GM20000 (cell line): ENCODE results near the gene PLAAT3.
"Not testable (repeated sequence)": the region's sequence is repeated elsewhere in the genome, so short reads cannot be mapped to it uniquely, and the experiment has no call there.

Experiments
- DNase-seq: peaks from one replicate; pipeline ENCODE4 v3.0.0; 2012; ENCODE audit warnings: low spot score
- TF ChIP-seq, protein P1 (sequence below): IDR thresholded peaks from 2 replicates; pipeline ENCODE4 v1.5.1; 2012; ENCODE audit warnings: mild to moderate bottlenecking, control low read depth; ENCODE audit errors: extremely low read depth, missing control alignments

Gene PLAAT3

DNA sequence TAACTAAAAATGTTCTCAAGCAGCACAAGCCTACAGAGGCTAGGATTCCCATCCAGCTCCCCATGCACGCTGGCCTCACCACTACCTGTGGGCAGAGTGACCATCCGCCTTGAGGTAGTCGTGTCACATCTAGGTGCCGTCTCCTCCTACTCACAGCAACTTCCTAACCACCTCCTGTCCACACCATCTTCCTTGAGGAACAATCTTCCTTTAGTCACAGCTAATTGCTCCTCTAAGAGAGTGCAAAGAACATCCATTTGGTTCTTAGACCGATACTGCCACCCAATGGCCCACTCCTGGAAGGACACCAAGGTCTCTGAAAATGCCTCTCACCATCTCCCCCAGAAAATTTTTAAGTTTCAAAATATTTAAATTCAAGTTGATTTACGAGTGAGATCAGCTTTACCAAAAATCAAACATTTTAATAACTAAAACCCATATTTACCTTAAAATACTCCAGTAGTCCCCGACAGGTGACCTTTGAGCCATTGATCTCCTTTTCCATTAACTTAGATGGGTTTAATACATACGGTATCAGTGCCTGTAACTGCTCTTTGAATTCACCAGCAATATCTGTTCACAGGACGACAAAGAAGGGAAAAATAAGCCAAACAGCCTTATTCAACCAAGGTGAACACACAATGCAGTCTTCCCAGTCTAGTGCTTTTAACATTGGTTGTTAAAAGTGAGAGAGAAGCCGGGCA lies 21.7 kb upstream of the PLAAT3 start:
- peak; percentile 70 for DNase-seq
- TF ChIP-seq, protein P1, sequence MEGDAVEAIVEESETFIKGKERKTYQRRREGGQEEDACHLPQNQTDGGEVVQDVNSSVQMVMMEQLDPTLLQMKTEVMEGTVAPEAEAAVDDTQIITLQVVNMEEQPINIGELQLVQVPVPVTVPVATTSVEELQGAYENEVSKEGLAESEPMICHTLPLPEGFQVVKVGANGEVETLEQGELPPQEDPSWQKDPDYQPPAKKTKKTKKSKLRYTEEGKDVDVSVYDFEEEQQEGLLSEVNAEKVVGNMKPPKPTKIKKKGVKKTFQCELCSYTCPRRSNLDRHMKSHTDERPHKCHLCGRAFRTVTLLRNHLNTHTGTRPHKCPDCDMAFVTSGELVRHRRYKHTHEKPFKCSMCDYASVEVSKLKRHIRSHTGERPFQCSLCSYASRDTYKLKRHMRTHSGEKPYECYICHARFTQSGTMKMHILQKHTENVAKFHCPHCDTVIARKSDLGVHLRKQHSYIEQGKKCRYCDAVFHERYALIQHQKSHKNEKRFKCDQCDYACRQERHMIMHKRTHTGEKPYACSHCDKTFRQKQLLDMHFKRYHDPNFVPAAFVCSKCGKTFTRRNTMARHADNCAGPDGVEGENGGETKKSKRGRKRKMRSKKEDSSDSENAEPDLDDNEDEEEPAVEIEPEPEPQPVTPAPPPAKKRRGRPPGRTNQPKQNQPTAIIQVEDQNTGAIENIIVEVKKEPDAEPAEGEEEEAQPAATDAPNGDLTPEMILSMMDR, result peak; percentile 67

DNA sequence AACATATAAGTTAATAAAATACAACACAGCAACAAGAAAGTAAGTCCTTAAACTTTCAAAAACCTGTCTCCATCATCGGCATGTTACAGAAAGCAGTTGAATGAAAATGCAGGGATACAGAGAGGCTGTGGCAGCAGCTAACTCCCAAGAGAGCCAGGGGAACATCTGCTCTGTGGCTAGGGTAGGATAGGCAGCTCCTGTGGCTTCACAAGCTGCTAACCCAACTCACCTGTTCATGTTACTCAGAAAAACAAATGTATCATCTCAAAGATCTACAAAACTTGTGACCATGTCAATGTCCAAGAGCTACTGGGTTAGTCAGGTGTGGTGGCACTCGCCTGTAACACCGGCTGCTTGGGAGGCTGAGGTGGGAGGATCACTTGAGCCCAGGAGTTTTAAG lies 15.2 kb upstream of the PLAAT3 start:
- TF ChIP-seq, protein P1, result no peak
- no peak for DNase-seq

DNA sequence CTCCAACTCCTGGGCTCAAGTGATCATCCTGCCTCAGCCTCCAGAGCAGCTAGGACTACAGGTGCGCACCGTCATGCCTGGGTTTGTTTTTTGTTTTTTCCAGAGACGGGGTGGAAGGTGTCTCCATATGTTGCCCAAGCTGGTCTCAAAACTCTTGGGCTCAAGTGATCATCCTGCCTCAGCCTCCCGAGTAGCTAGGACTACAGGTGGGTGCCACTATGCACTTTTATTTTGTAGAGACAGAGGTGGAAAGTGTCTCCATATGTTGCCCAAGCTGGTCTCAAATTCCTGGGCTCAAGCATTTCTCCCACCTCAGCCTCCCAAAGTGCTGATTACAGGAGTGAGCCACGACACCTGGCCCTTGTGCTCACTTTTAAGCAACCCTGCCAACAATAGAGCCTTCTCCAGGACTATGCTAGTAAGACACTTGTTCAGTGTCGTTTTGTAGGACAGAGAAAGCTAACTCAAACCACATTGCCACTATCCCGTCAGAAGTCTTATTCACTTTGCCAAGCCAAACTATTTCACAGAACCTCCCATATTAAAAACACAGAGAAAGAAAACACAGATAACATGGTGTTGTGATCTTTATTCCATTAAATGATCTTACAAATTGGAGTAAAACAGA lies 9.4 kb upstream of the PLAAT3 start:
- no peak for DNase-seq

DNA sequence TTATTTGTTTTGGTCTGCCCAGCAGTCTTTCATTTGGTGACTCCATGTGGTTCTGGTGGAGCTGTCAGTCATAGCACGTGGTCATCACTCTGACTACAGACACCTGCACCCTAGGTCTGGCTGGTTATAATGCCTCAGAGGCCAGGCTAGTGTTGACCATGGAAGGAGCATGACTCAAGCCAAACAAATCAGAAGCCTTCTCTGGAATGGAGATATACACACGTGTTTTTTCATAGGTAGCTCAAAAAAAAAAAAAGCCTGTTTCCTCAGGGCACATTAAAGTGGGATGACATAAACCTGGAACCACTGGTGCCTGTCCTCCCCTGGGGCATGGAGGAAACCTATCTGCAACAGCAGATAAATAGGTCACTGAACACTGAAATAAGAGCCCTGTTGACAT lies 8.1 kb upstream of the PLAAT3 start:
- TF ChIP-seq, protein P1, result no peak
- no peak for DNase-seq

More for the DNA sequence above, 9.4 kb upstream of the PLAAT3 start:
- TF ChIP-seq, protein P1, result no peak

DNA sequence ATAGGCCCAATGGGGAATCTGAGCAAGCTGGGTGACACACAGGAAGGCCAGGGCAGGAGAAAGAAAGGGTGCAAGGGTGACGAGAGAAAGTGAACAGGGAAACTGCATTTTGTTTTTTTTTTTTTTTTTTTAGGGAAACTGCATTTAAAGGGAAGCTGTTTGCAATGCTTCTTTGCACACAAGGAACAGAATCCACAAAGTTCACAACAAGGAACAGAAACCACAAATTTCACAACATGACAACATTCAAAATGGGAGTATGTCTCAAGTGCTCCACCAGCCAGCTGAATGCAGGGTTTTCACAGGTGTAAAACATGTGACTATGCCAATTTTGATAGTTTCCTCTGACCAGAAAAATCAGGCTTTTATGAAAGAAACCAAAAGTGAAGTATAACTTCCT lies 6.8 kb upstream of the PLAAT3 start:
- TF ChIP-seq, protein P1, result no peak
- no peak for DNase-seq

DNA sequence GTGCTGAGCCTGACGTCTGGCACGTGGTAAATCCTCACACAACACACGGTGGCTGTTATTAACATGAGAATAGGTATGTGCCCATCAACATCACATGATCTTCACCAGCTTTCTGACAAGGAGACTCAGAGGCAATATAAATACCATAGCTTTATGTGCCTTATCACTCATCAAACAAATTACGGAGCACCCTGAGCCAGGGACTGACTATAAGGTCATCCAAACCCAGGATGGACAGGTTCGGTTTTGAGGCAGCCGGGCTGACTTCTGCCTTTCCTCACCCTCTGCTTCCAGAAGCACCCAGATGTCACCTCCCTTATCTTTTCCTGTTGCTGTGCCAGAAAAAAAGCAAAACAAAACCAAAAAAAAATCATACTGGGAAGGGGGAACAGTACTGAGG lies 5.7 kb upstream of the PLAAT3 start:
- no peak for DNase-seq
- TF ChIP-seq, protein P1, result no peak

DNA sequence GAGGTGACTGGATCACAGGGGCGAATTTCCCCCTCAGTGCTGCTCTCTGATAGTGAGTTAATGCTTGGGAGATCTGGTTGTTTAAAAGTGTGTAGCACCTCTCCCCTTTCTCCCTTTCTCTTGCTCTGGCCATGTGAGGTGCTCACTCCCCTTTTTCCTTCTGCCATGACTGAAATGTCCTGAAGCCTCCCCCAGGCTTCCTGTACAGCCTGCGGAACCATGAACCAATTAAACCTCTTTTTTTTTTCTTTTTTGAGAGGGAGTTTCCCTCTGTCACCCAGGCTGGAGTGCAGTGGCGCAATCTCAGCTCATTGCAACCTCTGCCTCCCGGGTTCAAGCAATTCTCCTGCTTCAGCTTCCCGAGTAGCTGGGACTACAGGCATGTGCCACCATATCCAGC lies 3.5 kb upstream of the PLAAT3 start:
- DNase-seq, result not testable (repeated sequence)

DNA sequence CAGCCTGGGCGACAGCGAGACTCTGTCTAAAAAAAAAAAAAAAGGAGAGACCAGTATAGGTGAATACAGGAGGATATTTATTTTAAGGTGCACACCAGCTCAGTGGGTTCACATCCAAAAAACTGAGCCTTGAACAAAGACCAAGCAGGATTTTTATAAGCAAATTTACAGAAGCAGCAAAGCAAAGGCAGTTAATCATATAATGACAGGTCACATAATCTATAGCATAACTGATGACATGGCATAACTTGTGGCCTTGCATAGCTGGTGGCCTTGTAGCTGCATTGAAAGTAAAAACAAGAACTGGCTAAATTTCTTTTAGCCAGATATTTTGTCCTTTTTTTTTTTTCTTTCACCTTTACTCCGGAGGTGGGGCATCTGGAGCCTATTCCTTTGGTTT lies 2.7 kb upstream of the PLAAT3 start:
- TF ChIP-seq, protein P1, result no peak
- DNase-seq, result no peak
